ENCODE measurements around the gene MEF2D. TPM values are rescaled to one million over a fixed set of nuclear protein-coding genes. Genes with fewer than 3 reads are reported as not detected.
A peak's percentile ranks its signal among the peaks of the same experiment; 100 is the strongest.

The MEF2D gene
- polyA plus RNA-seq, 1 donor (not counting 4 experiments of a cell fraction or from before 2014, with no cell fraction given), result 9.3 TPM

GRCh38 chr1:156489935-156490293, 10.7 kb downstream of the MEF2D start:
- H3K9me3 ChIP-seq (ENCODE audit: control insufficient read depth, low read depth, low read length), result no peaks in the 10 kb centered on the region
- peaks cover 43% of the 10 kb centered on the region for H4K20me1 ChIP-seq (ENCODE audit: control insufficient read depth, extremely low read depth, insufficient read depth, low read length)
- TF ChIP-seq EZH2 (IDR thresholded peaks at IDR 0.05; ENCODE audit: low read length) (no peak), CTCF (optimal IDR thresholded peaks at IDR 0.05 in 1 of 3, IDR thresholded peaks at IDR 0.05 in 1 of 3, conservative IDR thresholded peaks at IDR 0.05 in 1 of 3; ENCODE audit: extremely low read depth in 1 of 3, insufficient read depth in 2 of 3, low read length in 3 of 3) (no peak)
- dilution Hi-C loops (cut with MboI; ENCODE audit: extremely low pct_ligation_motif_present, low sequenced_read_pairs), result no loop called here
- no peaks in the 10 kb centered on the region for H3K27me3 ChIP-seq (ENCODE audit: control insufficient read depth, extremely low read depth, insufficient read depth, low read length)
- H3K9me1 ChIP-seq (ENCODE audit: control insufficient read depth, extremely low read depth, insufficient read depth, low read length), result peaks cover 9% of the 10 kb centered on the region
- no peak overlapping the region for H3K27ac ChIP-seq (ENCODE audit: control insufficient read depth, insufficient read depth, low read length)
- peaks cover 29% of the 10 kb centered on the region for H3K4me1 ChIP-seq (ENCODE audit: control insufficient read depth, extremely low read depth, insufficient read depth, low read length)
- H2AFZ ChIP-seq (ENCODE audit: control insufficient read depth, low read length), result no peak overlapping the region
- no peak for DNase-seq (ENCODE audit: low read depth, low spot score)
- no peak overlapping the region for H3K9ac ChIP-seq (ENCODE audit: control insufficient read depth, extremely low read depth, insufficient read depth, low read length)
- peaks cover 93% of the 10 kb centered on the region for H3K79me2 ChIP-seq (ENCODE audit: control insufficient read depth, insufficient read depth, low read length)
- peaks cover 16 to 33% of the 10 kb centered on the region in 2 experiments for H3K36me3 ChIP-seq (ENCODE audit: control insufficient read depth in 2 of 2, extremely low read depth in 1 of 2, insufficient read depth in 2 of 2, low read length in 2 of 2)
- peak overlapping the region; percentile 6 for H3K4me2 ChIP-seq (ENCODE audit: control insufficient read depth, extremely low read depth, insufficient read depth, low read depth, low read length)
- no peak overlapping the region for H3K4me3 ChIP-seq (ENCODE audit: control insufficient read depth in 2 of 3, extremely low read depth in 1 of 3, insufficient read depth in 2 of 3, low read depth in 1 of 3, low read length in 3 of 3)
- FAIRE-seq, result no peak

GRCh38 chr1:156489166-156489934, 11.2 kb downstream of the MEF2D start:
- no peak for TF ChIP-seq EZH2 (IDR thresholded peaks at IDR 0.05; ENCODE audit: low read length)
- peak in 1 of 3 experiments; percentile 9 for TF ChIP-seq CTCF (optimal IDR thresholded peaks at IDR 0.05 in 1 of 3, IDR thresholded peaks at IDR 0.05 in 1 of 3, conservative IDR thresholded peaks at IDR 0.05 in 1 of 3; ENCODE audit: extremely low read depth in 1 of 3, insufficient read depth in 2 of 3, low read length in 3 of 3)
- peaks cover 92% of the 10 kb centered on the region for H3K79me2 ChIP-seq (ENCODE audit: control insufficient read depth, insufficient read depth, low read length)
- H3K36me3 ChIP-seq (ENCODE audit: control insufficient read depth in 2 of 2, extremely low read depth in 1 of 2, insufficient read depth in 2 of 2, low read length in 2 of 2), result peaks cover 13 to 31% of the 10 kb centered on the region in 2 experiments
- no peak overlapping the region for H3K9ac ChIP-seq (ENCODE audit: control insufficient read depth, extremely low read depth, insufficient read depth, low read length)
- peaks cover 9% of the 10 kb centered on the region for H3K9me1 ChIP-seq (ENCODE audit: control insufficient read depth, extremely low read depth, insufficient read depth, low read length)
- no peak overlapping the region for H3K4me3 ChIP-seq (ENCODE audit: control insufficient read depth in 2 of 3, extremely low read depth in 1 of 3, insufficient read depth in 2 of 3, low read depth in 1 of 3, low read length in 3 of 3)
- no peak for FAIRE-seq
- H2AFZ ChIP-seq (ENCODE audit: control insufficient read depth, low read length), result no peak overlapping the region
- H3K27me3 ChIP-seq (ENCODE audit: control insufficient read depth, extremely low read depth, insufficient read depth, low read length), result no peaks in the 10 kb centered on the region
- dilution Hi-C loops (cut with MboI; ENCODE audit: extremely low pct_ligation_motif_present, low sequenced_read_pairs), result no loop called here
- no peak overlapping the region for H3K4me2 ChIP-seq (ENCODE audit: control insufficient read depth, extremely low read depth, insufficient read depth, low read depth, low read length)
- no peaks in the 10 kb centered on the region for H3K9me3 ChIP-seq (ENCODE audit: control insufficient read depth, low read depth, low read length)
- H3K27ac ChIP-seq (ENCODE audit: control insufficient read depth, insufficient read depth, low read length), result no peak overlapping the region
- no peak for DNase-seq (ENCODE audit: low read depth, low spot score)
- H4K20me1 ChIP-seq (ENCODE audit: control insufficient read depth, extremely low read depth, insufficient read depth, low read length), result peaks cover 41% of the 10 kb centered on the region
- H3K4me1 ChIP-seq (ENCODE audit: control insufficient read depth, extremely low read depth, insufficient read depth, low read length), result peaks cover 29% of the 10 kb centered on the region

Measured in keratinocyte (primary cell).